ENCODE measurements around the gene ZNF281. TPM values are rescaled to one million over a fixed set of nuclear protein-coding genes. Genes with fewer than 3 reads are reported as not detected.

Gene ZNF281
- total RNA-seq, 2 donors from 2014 or later, result 8.5 to 11.8 TPM

DNA sequence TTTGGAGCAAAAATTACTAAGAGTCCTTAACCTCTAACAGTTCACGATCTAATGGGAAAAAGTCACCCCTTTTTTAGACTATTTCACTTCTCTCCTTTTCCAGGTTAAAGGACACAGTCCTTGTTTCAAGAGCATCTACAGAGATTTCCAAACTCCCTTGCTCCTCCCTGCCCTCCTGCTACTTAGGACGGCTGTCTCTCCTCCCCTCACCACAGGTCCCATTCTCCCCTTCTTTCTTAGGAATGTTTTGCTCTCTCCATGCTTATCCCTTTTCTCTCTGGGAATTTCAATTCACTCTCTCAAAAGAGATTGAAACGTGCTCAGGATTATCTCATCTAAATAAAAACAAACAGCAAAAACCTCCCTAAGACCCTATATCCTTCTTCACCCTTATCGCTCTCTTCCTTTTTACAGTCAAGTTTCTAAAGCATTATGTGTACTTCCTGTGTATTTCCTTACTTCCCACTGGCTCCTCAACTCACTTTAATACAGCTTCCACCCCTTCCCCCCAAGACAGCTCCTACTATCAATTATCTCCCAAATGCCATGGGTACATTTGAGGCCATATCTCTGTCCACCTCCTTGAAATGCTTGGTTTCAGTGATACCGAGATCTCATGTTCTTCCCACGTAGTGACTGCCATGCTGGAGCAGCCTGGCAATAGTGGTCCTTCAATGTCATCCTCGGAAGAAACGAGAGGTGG, 43.2 kb upstream of the ZNF281 start:
- TF ChIP-seq, protein P1, sequence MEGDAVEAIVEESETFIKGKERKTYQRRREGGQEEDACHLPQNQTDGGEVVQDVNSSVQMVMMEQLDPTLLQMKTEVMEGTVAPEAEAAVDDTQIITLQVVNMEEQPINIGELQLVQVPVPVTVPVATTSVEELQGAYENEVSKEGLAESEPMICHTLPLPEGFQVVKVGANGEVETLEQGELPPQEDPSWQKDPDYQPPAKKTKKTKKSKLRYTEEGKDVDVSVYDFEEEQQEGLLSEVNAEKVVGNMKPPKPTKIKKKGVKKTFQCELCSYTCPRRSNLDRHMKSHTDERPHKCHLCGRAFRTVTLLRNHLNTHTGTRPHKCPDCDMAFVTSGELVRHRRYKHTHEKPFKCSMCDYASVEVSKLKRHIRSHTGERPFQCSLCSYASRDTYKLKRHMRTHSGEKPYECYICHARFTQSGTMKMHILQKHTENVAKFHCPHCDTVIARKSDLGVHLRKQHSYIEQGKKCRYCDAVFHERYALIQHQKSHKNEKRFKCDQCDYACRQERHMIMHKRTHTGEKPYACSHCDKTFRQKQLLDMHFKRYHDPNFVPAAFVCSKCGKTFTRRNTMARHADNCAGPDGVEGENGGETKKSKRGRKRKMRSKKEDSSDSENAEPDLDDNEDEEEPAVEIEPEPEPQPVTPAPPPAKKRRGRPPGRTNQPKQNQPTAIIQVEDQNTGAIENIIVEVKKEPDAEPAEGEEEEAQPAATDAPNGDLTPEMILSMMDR (IDR thresholded peaks at IDR 0.05), result no peak
- H3K9ac ChIP-seq (ENCODE audit: low read depth in 2 of 2, low read length in 2 of 2), result no peak overlapping the region
- H3K27me3 ChIP-seq, result no peaks in the 10 kb centered on the region
- no peak overlapping the region for H3K4me3 ChIP-seq
- no peak for DNase-seq
- H3K36me3 ChIP-seq, result no peaks in the 10 kb centered on the region
- no peak overlapping the region for H3K27ac ChIP-seq
- H3K9me3 ChIP-seq, result no peaks in the 10 kb centered on the region
- intact Hi-C loops (cut with DNase I), result no loop called here
- H3K4me1 ChIP-seq, result no peaks in the 10 kb centered on the region

DNA sequence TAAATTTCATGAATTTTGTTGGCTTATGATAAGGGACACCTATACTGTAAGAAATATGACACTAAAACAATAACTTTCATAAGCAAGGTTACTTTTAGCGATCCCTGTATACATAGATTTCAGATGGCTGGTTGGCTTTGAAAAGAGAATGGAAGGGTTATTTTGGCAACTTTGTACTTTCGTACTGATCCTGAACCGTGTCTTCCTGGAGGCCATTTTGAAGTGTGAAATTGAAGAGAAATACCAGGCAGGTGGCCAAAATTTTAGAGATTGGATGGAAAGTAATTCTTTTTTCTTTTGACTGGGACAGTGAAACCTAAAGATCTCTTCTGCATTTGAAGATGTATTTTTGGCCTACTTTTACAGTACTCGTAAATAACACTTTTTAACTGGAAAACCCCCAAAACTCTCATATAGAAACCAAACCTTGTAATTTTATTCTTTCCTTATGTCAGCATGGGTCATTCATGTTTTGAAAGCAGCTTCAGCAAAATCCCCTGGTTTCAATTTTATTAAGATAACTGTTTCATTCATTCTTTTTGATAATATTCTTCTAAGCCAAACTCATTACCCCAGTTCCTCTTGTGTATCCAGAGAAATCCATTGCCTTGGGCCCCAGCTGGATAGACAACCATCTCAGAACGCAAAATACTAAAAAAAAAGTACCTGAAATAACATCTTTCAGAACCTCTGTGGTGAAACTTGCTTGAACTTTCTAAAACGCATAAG, 38.4 kb upstream of the ZNF281 start:
- H3K36me3 ChIP-seq, result no peaks in the 10 kb centered on the region
- intact Hi-C loops (cut with DNase I), result no loop called here
- TF ChIP-seq, protein P1 (IDR thresholded peaks at IDR 0.05), result no peak
- no peak overlapping the region for H3K4me3 ChIP-seq
- H3K9me3 ChIP-seq, result no peaks in the 10 kb centered on the region
- no peak overlapping the region for H3K9ac ChIP-seq (ENCODE audit: low read depth in 2 of 2, low read length in 2 of 2)
- H3K4me1 ChIP-seq, result no peaks in the 10 kb centered on the region
- no peak for DNase-seq
- H3K27me3 ChIP-seq, result no peaks in the 10 kb centered on the region
- no peak overlapping the region for H3K27ac ChIP-seq

DNA sequence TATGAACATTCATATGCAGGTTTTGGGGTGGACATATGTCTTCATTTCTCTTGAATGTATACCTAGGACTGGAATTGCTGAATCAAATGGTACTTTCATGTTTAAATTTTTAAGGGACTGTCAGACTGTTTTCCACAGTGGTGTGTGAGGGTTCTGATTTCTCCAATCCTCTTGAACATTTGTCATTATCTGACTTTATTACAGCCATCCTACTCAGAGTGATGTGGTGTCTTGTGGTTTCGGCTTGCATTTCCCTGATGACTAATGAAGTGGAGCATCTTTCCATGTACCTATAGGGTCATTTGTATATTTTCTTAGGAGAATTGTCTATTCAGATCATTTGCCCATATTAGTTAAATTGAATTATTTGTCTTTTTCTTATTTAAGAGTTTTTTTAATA, 35.4 kb upstream of the ZNF281 start:
- intact Hi-C loops (cut with DNase I), result no loop called here
- Histone ChIP-seq H3K9ac (ENCODE audit: low read depth in 2 of 2, low read length in 2 of 2) (no peak overlapping the region), H3K27me3 (no peaks in the 10 kb centered on the region), H3K36me3 (no peaks in the 10 kb centered on the region), H3K4me3 (no peak overlapping the region), H3K9me3 (no peaks in the 10 kb centered on the region), H3K27ac (no peak overlapping the region), H3K4me1 (no peaks in the 10 kb centered on the region)
- TF ChIP-seq, protein P1 (IDR thresholded peaks at IDR 0.05), result no peak
- DNase-seq, result no peak

GRCh38 chr1:200444478-200444877, 34.6 kb upstream of the ZNF281 start:
- Histone ChIP-seq H3K27me3 (no peaks in the 10 kb centered on the region), H3K4me1 (no peaks in the 10 kb centered on the region), H3K36me3 (no peaks in the 10 kb centered on the region), H3K27ac (no peak overlapping the region), H3K9me3 (no peaks in the 10 kb centered on the region), H3K4me3 (no peak overlapping the region), H3K9ac (ENCODE audit: low read depth in 2 of 2, low read length in 2 of 2) (no peak overlapping the region)
- intact Hi-C loops (cut with DNase I), result no loop called here
- no peak for DNase-seq
- TF ChIP-seq, protein P1 (IDR thresholded peaks at IDR 0.05), result no peak

GRCh38 chr1:200443860-200444259, 34.0 kb upstream of the ZNF281 start:
- H3K36me3 ChIP-seq, result no peaks in the 10 kb centered on the region
- H3K4me3 ChIP-seq, result no peak overlapping the region
- H3K27me3 ChIP-seq, result no peaks in the 10 kb centered on the region
- H3K9ac ChIP-seq (ENCODE audit: low read depth in 2 of 2, low read length in 2 of 2), result no peak overlapping the region
- intact Hi-C loops (cut with DNase I), result no loop called here
- no peak for DNase-seq
- no peak overlapping the region for H3K27ac ChIP-seq
- H3K4me1 ChIP-seq, result no peaks in the 10 kb centered on the region
- no peaks in the 10 kb centered on the region for H3K9me3 ChIP-seq
- TF ChIP-seq, protein P1 (IDR thresholded peaks at IDR 0.05), result no peak

Data from colonic mucosa (tissue), 4 donors.